GM11168 (cell line): Measurements from ENCODE around the gene S100A7A.

Source experiments
- in situ Hi-C: fragments of 300-500 bp; cut with MboI; formaldehyde crosslinking; loops from one replicate; pipeline ENCODE4 v1.12.0; 2022; ENCODE audit warnings: low sequenced_read_pairs; ENCODE audit not compliant: unreplicated experiment

The S100A7A gene

DNA sequence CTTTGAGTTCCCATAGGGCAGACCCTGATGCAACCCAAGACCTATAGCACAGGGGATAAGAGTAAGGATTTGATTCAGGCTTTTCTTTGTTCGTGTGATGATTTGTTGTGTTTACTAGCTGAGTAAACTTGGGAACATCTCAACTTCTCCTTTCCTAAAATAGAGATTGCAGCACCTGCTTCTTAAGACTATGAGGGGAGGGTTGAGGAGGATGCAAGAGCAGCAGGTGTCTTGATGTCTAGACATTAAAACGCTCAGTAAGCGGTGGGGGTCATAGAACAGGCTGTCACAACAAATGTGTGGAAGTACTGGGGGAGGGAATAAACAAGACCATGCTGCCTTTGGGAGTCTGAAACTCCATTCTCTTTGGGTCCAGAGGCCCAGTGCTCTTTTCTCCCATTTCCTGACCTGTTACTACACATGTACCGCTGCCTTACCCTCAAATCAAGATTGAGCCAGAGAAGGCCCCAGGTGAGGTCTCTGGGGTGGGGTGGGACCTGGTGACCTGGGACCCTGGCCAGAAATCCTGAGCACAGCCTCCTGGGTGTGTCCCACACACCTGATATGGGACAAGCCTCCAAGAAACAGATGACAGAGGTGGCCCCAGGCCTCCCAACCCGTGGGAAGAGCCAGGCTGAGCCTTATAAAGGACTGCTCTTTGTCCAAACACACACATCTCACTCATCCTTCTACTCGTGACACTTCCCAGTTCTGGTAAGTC lies at the start of gene S100A7A:
TSS of gene S100A7A (plus strand) at position 671 of the 721 bp plus-strand sequence. CDS start 1,563 bp downstream, outside the sequence.
- in situ Hi-C loops: no loop called here

DNA sequence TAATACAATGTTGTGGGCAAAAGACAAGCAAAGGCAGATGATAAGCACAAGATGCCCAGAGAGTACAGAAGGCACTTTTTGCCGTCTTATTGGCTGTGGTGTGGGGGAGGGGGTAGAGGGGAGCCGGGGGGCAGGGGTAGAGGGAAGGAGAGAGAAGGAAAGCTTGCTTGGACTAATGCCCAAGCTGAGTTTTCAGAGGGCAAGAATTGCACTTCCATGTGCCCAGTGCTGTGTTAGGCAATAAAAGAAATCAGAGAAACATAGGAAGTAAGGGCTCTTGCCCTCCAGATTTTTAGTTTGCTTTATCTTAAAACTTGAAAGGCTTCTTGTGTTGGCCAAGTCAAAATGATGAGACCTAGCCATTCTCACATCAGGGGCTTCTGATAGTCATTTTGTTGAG lies 49.2 kb upstream of the S100A7A start:
- in situ Hi-C loops: no loop called here

DNA sequence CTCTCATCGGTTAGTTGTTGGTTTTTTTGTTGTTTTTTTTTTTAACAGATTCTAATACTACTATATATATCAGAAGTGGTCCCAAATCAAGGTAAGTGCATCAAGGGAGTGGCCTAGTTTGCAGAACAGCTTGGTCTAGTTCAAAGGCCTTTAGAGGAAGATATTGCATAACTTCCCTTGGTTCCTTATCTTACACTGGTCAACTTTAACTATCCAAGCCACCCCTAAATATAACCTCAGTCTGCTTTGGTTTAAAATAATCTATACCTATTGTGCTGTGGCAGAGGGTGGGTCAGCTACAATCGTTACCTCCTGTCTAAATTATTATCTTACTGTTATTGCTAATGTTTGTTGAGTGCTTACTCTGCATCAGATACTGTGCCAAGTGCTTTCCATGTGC lies 47.8 kb upstream of the S100A7A start:
- in situ Hi-C loops: no loop called here

DNA sequence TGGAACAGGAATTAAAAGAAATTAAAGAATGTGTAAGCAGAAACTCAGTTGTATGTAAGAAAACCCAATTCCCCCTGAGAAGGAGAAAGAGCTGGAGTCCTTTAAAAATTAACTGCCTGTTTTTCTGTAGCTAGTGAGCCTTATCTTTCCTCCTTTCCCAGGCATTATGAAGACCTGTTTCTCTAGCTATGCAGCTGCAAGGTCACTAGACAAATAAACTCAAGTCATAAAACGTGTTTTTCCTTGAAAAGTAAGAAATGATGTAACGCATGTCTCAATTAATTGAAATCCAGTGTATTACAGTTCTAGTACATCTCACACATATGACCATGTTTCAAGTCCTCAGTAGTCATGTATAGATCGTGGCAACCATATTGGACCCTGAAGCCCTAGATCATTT lies 46.2 kb upstream of the S100A7A start:
- in situ Hi-C loops: no loop called here

DNA sequence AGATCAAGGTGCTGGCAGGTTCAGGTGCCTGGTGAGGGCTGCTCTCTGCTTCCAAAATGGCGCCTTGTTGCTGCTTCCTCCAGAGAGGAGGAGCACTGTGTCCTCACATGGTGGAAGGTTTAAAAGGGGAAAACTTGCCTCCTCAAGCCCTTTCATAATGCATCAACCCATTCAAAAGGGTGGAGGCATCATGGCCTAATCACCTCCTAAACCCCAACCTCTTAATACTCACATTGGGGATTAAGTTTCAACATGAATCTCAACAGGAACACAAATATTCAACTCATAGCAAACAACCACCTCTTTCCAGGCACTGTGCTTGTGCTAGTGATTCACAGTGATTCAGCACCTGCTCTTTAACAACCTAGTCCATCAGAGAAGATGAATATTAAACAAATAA lies 45.1 kb upstream of the S100A7A start:
- in situ Hi-C loops: no loop called here

DNA sequence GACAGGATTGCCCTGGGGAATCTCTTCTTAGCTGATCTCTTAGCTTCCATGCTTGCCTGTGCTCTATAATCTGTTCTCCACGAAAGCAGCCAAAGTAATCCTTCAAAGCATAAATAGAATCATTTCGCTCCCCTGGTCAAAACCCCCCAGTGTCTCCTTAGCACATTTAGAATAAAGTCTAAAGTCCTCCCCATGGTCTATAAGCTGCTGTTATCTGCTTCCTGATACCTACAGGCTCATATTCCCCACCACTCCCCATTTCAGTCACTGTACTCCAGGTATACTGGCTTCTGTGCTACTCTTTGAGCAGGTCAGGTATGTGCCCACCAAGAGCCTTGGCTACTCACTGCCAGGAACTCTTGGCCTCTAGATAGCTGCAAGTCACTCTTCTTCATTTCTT lies 43.7 kb upstream of the S100A7A start:
- in situ Hi-C loops: no loop called here

DNA sequence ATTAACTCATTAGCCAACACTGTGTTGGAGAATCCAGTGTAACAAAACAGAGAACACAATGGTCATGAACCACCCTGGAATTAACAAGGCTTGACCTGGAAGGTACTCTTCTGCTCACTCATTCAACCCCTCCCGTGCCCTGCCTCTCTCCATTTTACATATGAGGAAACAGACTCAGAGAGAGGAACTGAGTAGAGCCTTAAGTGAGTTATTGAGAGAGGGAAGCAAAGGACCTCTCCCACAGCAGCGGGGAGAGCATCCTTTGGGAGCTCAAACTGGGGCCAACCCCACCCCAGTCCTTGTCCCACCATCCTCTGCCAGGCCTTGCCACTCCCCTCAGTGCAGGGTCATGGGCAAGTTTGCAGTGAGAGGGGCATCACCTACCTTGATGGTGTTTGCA lies 42.2 kb upstream of the S100A7A start:
- in situ Hi-C loops: no loop called here

DNA sequence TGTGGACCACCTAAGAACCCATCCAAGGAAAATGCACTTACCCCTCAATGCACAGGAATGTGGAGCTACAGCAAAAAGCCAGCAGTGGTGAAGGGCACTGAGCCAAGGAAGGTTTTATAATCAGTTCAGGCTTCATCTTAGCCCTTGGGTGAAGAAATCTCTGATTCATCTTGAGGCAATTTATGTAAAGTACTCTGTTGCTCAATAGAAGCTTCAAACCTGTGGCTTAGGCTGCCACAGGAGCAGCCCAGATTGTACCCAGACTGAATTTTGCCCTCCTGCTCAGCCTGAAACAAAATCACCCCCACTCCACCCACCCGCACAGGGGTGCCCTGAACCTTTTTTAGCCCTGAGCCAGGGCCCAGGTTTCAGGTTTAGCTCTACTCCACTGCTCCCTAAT lies 40.8 kb upstream of the S100A7A start, which contains the start of gene S100A12:
TSS of gene S100A12 (minus strand) at position 111 of the 400 bp plus-strand sequence. CDS start 1,029 bp downstream, outside the sequence.
- in situ Hi-C loops: no loop called here

DNA sequence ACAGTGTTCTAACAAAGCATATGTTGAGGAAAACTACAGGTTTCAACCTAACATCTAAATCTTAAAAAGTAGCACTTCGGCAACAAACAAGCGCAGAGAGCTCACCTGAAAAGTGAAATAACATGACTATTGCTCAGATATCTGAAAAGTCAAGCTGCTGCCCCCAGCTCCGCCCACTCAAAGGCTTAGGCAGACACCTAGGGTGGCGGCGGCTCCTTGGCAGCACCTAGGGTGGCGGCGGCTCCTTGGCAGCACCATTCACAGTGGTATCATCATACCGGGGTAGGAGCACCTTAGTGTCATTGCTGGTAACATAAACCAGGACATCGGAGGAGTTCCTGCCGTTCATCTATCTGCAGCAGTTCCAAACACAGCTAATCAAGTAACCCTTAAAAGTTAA lies 36.7 kb upstream of the S100A7A start:
- in situ Hi-C loops: no loop called here

DNA sequence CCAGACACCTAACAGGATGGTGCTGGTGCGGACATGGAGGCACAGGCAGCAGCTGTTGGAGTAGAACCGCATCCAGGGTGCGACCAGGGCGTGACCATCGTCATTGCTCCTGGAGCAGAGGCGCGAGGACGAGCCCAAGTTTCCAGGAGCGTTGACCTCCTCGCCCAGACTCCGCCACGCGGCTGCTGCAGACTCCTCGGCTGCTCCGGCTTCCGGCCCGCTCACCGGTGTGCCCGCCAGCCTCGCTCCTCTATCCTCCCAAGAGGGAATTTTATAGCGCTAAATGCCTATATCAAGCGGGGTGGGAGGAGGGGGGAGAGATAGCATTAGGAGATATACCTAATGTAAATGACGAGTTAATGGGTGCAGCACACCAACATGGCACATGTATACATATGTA lies 35.6 kb upstream of the S100A7A start:
- in situ Hi-C loops: no loop called here

DNA sequence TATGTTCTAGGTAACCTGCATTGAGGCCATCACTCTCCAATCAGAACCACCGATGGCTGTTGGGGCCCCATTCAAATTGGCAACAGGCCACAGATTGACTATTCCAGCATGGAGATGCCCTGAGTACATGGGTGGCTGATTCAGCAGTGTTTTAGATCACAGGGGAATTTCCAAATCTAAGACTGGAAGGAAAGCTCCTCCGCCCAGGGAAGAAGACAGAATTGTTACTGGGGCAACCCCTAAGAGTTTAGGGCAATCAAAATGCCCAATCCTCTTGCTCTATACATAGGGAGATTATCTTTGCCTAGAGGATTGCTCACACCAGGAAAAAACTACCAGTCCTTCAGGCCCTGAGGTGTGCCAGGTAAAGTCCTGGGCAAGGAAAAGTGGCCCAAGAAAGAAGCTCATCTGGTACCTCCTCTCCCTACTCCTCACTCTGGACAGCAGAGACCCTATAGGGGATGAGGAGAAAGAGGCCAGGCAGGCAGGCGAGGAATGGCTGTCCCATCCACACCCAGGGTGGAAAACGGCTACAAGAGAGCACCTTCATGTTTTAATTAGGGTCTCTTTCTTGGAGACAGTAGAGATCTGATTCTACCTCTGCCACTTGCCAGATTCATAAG lies 31.3 kb upstream of the S100A7A start:
- in situ Hi-C loops: no loop called here

DNA sequence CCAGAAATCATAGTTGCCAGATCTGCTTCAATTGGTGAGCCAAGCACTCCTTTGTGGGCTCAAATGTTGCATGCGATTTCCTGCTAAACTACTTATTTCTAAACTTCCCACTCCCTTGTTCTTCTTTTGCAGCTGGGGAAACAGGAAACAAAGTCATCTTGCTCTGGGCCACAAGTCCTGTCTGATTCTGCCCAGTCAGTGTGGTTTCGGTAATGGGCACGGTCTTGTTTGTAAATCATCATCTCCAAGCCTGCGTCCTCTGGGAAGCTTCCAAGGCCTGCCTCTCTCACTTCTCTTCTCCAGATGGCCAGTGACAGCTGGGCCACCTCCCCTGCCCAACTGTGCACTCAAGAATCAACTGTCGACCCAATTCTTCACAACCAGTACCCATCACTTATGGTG lies 29.8 kb upstream of the S100A7A start:
- in situ Hi-C loops: no loop called here

DNA sequence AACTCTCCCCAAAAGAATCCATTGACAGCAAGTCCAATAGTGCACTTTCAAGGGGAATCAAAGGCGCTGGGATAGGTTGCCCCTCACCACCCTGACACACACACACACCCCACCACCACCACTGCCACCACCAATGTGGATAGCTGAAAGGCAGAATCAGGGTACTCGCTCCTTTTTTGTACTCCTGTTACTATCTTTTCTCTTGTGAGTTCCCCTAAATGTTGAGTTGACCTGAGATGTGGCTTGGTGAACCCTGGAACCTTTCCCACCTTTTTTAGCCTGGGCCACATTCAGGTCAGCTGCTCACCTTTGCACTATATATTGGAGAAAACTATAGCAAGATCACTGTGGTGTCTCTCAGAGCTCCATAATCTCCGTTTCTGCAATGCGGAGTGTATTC lies 29.3 kb upstream of the S100A7A start:
- in situ Hi-C loops: no loop called here

DNA sequence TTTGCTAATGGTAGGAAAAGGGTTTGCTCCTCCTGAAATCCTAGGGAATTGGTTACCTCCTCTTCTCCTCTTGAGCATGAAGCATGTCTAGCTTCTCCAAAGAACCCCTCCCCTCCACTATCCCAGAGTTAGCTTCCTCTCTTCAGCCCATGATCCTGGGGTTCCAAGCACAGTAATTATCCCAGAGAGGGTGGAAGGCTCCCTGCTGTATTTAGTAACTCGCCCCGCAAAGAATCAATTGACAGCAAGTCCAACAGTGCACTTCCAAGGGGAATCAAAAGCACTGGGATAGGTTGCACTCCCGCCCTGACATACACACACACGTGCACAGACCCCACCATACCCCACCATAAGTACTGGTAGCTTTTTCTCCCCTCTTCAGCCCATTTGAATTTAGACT lies 28.5 kb upstream of the S100A7A start:
- in situ Hi-C loops: no loop called here

DNA sequence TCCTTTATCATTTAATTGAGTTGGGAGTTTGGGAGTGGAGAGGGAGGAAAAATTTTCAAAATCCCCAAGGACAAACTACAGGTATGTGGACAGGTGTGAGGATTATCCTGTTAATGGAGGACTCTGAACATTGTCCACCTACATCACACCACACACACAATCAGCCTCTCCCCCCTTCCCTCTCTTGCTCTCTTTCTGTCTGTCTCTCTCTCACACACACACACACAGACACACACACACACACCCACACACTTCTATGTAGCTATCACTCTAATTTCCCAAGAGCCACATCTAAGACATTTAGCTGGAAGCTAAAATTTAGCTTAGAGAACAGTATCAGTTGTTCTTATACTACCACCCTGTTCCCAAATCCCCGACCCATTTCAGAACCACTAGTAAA lies 26.9 kb upstream of the S100A7A start:
- in situ Hi-C loops: no loop called here

DNA sequence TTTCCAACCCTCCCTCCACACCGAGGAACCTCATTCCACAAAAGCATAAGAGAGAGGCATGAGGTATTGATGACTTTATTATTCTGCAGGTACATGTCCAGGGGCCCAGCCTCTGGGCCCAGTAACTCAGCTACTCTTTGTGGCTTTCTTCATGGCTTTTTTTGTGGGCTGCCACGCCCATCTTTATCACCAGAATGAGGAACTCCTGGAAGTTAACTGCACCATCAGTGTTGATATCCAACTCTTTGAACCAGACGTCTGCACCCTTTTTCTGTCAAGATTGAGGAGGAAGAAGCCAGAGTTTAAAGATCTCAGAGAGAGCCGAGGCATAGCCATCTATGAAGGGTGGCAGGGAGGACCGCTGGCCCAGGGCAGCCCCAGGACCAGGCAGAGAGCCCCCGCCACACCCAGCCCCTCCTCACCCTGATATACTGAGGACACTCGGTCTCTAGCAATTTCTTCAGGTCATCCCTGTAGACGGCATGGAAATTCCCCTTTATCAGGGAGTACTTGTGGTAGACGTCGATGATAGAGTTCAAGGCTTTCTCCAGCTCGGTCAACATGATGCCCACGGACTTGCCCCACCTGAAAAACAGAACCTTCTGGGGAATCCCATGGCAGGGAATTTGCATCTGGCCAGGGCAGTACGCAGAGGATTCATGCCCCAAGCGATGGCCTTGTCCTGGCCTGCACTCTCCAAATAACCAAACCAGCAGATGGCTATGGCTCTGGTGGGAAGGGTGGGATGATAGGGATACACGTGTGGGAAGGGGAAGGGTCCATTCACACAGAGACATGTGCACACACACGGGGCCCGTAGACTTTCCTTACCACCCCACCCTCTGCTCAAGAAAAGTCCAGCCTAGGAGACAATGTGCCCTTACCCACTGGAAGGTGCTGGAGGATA lies 26.1 kb upstream of the S100A7A start:
- in situ Hi-C loops: no loop called here

DNA sequence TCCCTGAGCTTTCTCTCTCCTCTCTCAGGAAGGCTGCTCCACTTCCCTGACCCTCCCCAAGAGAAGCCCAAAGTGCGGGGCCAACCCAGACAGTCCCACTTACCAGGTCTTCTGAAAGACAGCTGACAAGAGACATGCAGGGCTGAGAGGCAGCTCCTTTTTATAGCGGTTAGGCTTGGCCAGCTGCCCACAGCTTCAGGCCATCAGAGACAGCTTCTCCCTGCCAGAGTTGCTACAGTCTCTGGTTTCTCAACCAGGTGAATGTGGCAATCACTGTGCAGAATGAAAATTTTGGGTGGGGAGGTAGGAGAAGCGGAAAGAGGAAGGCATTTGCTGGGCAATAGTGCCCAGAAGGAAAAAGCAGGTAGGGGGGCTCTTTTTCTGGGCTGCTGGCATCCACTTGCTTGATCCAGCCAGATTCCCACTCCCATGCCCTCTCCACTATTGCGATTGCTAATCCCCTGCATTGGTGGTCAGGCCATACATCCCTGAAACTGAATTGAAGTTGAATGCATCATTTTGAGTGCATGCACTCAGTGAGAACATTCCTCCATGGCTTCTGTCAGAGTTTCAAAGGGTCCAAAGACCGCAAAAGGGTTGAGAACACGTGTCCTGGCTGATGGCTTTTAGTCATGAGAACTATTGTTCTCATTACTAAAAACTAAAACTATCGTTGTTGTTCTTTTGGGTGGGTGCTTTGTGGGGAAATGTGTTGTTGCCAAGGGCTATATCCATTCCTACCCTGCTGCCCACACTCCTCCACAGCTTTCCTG lies 25.2 kb upstream of the S100A7A start, which contains the start of gene S100A8:
TSS of gene S100A8 (minus strand) at position 136 of the 773 bp plus-strand sequence. CDS start 538 bp downstream, outside the sequence.
- in situ Hi-C loops: no loop called here

DNA sequence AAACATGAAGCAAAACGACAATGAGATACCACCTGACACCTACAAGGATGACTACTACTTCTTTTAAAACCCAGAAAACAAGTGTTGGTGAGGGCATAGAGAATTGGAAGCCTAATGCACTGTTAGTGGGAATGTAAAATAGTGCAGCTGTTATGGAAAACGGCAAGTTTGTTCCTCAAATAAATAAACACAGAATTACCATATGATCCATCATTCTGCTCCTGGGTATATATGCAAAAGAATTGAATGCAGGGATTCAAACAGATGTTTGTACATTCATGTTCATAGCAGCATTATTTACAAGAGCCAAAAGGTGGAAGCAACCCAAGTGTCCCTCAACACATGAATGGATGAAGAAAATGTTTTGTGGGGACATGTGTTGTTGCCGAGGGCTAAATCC lies 24.1 kb upstream of the S100A7A start:
- in situ Hi-C loops: no loop called here

DNA sequence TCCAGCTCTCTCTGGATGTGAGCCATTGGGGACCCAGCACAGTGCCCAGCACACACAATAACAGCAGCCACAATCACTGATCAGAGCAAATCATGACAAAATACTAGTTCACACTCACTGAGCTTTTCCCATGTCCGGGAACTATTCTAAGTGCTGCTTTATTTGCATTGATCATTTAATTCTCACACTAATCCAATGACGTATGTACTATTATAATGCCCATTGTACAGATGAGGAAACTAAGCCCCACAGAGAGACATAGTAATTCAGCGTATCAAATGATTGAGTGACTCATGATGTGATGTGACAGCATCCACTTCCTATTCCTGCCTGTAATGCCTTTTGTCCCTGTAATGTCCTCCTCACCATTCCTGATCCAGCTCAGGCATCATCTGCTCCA lies 23.5 kb upstream of the S100A7A start:
- in situ Hi-C loops: no loop called here

DNA sequence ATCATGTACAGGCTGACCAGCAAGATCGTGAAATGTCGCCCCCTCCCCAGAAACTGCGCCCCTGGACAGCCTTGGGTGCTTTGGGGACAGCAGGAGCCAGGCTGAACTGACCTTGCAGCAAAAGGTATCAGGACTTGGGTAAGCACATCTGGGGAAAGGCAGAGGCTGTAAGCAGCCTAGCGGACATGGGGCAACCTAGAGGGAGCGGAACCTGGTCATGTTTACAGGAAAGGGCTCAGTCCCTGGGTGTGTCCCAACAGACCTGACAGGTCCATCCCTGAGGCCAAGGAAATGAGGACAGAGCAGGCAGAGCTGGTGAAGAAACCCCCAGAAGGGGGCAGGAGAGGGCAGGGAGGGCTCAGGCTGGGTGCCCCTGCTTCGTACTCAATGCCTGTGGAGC lies 22.4 kb upstream of the S100A7A start:
- in situ Hi-C loops: no loop called here
